PC-9 (cell line): ENCODE measurements around the gene OR5J2. TPM values are rescaled to one million over a fixed set of nuclear protein-coding genes. Genes with fewer than 3 reads are reported as not detected.
"Not testable (repeated sequence)": the region's sequence is repeated elsewhere in the genome, so short reads cannot be mapped to it uniquely, and the experiment has no call there.

Experiments
- Bru-seq: library from RNA; stranded (reverse); fragments of 400-500 nt; gene quantifications from one replicate; lab custom pipeline; 2021; lab: Mats Ljungman, UMichigan
- BruChase-seq, 2 experiments: library from RNA; stranded (reverse); fragments of 400-500 nt; gene quantifications; one replicate each; lab custom pipeline; 2021; lab: Mats Ljungman, UMichigan
- BruUV-seq: library from RNA; stranded (reverse); fragments of 400-500 nt; replicated peaks from 2 replicates; lab custom pipeline; 2021; lab: Mats Ljungman, UMichigan
- CTCF ChIA-PET: fragments of 300-600 bp; sonication (Branson Sonifier 250); formaldehyde crosslinking; loops from one replicate; lab custom pipeline; 2022; ENCODE audit warnings: antibody characterized with exemption; lab: Charles Lee
- POLR2A ChIA-PET: fragments of 300-600 bp; sonication (Branson Sonifier 250); formaldehyde crosslinking; loops from one replicate; lab custom pipeline; 2022; ENCODE audit warnings: antibody characterized with exemption; ENCODE audit not compliant: unreplicated experiment; lab: Charles Lee
- DNase-seq, 2 experiments: peaks; one replicate each; pipeline versions ENCODE4 v3.0.0 to v3.0.0-alpha.2; 2015 to 2022; ENCODE audit warnings: mixed read lengths in 1 of 2
- H2AFZ ChIP-seq: fragments of 200-600 bp; sonication (generic); 2 replicates; pipeline ENCODE4 v1.8.1; 2017; ENCODE audit warnings: antibody characterized with exemption
- H3F3A ChIP-seq: fragments of 200-600 bp; sonication (generic); 2 replicates; pipeline ENCODE4 v1.8.1; 2017; ENCODE audit warnings: antibody characterized with exemption, mild to moderate bottlenecking, low read depth; ENCODE audit not compliant: insufficient read depth
- H3K27ac ChIP-seq: fragments of 200-600 bp; sonication (generic); 2 replicates; pipeline ENCODE4 v1.6.1; 2016; ENCODE audit warnings: mixed run types
- H3K27me3 ChIP-seq: fragments of 200-600 bp; sonication (generic); 2 replicates; pipeline ENCODE4 v1.6.1; 2016; ENCODE audit warnings: low read depth, mixed run types; ENCODE audit not compliant: insufficient read depth
- H3K36me3 ChIP-seq: fragments of 200-600 bp; sonication (generic); 2 replicates; pipeline ENCODE4 v1.6.1; 2016; ENCODE audit warnings: low read depth, mixed run types
- H3K4me1 ChIP-seq: fragments of 200-600 bp; sonication (generic); replicated peaks from 2 replicates; pipeline ENCODE4 v1.6.1; 2016; ENCODE audit warnings: mixed run types; ENCODE audit not compliant: insufficient read depth
- H3K4me2 ChIP-seq: fragments of 200-600 bp; sonication (generic); 2 replicates; pipeline ENCODE4 v1.6.1; 2017; ENCODE audit warnings: mixed run types
- H3K4me3 ChIP-seq: fragments of 200-600 bp; sonication (generic); 2 replicates; pipeline ENCODE4 v1.6.1; 2016; ENCODE audit warnings: mixed run types
- H3K79me2 ChIP-seq: fragments of 200-600 bp; sonication (generic); 2 replicates; pipeline ENCODE4 v1.6.1; 2017; ENCODE audit warnings: low read depth, mixed run types
- H3K9me2 ChIP-seq: fragments of 200-600 bp; sonication (generic); 2 replicates; pipeline ENCODE4 v1.8.1; 2017; ENCODE audit warnings: mild to moderate bottlenecking; ENCODE audit not compliant: insufficient read depth
- H3K9me3 ChIP-seq: fragments of 200-600 bp; sonication (generic); 2 replicates; pipeline ENCODE4 v1.8.1; 2016; ENCODE audit warnings: low read depth; ENCODE audit not compliant: insufficient read depth
- H4K20me1 ChIP-seq: fragments of 200-600 bp; sonication (generic); 2 replicates; pipeline ENCODE4 v1.8.1; 2017; ENCODE audit not compliant: insufficient read depth
- CTCF ChIP-seq: fragments of 200-600 bp; sonication (generic); conservative IDR thresholded peaks from 2 replicates; pipeline ENCODE4 v1.6.1; 2017; ENCODE audit warnings: mixed run types, antibody characterized with exemption, mild to moderate bottlenecking, moderate library complexity
- EZH2 ChIP-seq: fragments of 200-600 bp; sonication (generic); IDR thresholded peaks from 2 replicates; pipeline ENCODE4 v1.8.0; 2017; ENCODE audit warnings: antibody characterized with exemption, low read depth
- intact Hi-C: fragments of 100-400 bp; cut with micrococcal nuclease; formaldehyde crosslinking; loops from one replicate; pipeline ENCODE4 v1.10.0; 2022; ENCODE audit not compliant: unreplicated experiment
- long read RNA-seq: library from polyadenylated mRNA; stranded (forward); transcript quantifications from one replicate; pipeline ENCODE4 v2.0.0, GENCODE V29; 2022
- total RNA-seq: library from RNA; stranded (reverse); gene quantifications from 2 replicates; pipeline ENCODE4 v1.2.3, GENCODE V29; 2021

OR5J2 gene
- total RNA-seq (not detected in 2 replicates), Bru-seq, nascent RNA (not detected), BruChase-seq, experiment 1, labeled RNA remaining after a 2-hour chase (not detected), BruChase-seq, experiment 2, labeled RNA remaining after a 6-hour chase (not detected)
- long read RNA-seq, result 0 reads

GRCh38 chr11:56176318-56176717 lies at the start of gene OR5J2:
Gene OR5J2 (plus strand): TSS chr11:56176618. CDS start chr11:56176618, 0 bp downstream.
- Histone ChIP-seq H3K79me2 (no peaks in the 10 kb centered on the region), H4K20me1 (no peaks in the 10 kb centered on the region), H3K27me3 (no peaks in the 10 kb centered on the region), H3K4me3 (no peak within 1 kb of the TSS), H3K4me2 (no peak within 1 kb of the TSS), H3K4me1 (no peaks in the 10 kb centered on the region), H3K27ac (no peak within 1 kb of the TSS), H2AFZ (no peak within 1 kb of the TSS), H3F3A (no peaks in the 10 kb centered on the region), H3K9me3 (no peaks in the 10 kb centered on the region), H3K9me2 (no peaks in the 10 kb centered on the region), H3K36me3 (no peaks in the 10 kb centered on the region)
- no TSS peak for BruUV-seq
- DNase-seq, result no peak
- intact Hi-C loops, result no loop called here
- no peak for TF ChIP-seq EZH2
- TF ChIP-seq CTCF, result no peak
- CTCF ChIA-PET, result no interaction called here
- POLR2A ChIA-PET, result no interaction called here

GRCh38 chr11:56140151-56140661 lies 36.2 kb upstream of the OR5J2 start, which contains the start of gene OR8J3:
Gene OR8J3 (minus strand): TSS chr11:56140201. CDS start chr11:56137718, 2,483 bp downstream.
- no peaks in the 10 kb centered on the region for H3F3A ChIP-seq
- H3K4me1 ChIP-seq, result no peaks in the 10 kb centered on the region
- BruUV-seq, result no TSS peak
- H2AFZ ChIP-seq, result no peak within 1 kb of the TSS; the same call in 1 of the 2 replicates
- ChIA-PET POLR2A (no interaction called here), CTCF (no interaction called here)
- H3K36me3 ChIP-seq, result no peaks in the 10 kb centered on the region
- 0 out of 2 replicates have a peak, but pooled peaks cover 3% of the 10 kb centered on the region for H3K9me2 ChIP-seq
- intact Hi-C loops, result no loop called here
- H3K27me3 ChIP-seq, result no peaks in the 10 kb centered on the region; the same call in 1 of the 2 replicates
- TF ChIP-seq EZH2 (no peak), CTCF (no peak)
- no peak within 1 kb of the TSS for H3K27ac ChIP-seq
- no peaks in the 10 kb centered on the region for H3K79me2 ChIP-seq
- H4K20me1 ChIP-seq, result no peaks in the 10 kb centered on the region
- H3K9me3 ChIP-seq, result no peaks in the 10 kb centered on the region; the same call in 1 of the 2 replicates
- no peak within 1 kb of the TSS for H3K4me2 ChIP-seq
- no peak within 1 kb of the TSS for H3K4me3 ChIP-seq
- DNase-seq, result no peak

- DNase-seq, H3K27me3 ChIP-seq, H4K20me1 ChIP-seq, H3K27ac ChIP-seq, H3K4me2 ChIP-seq, POLR2A ChIA-PET, H3K9me2 ChIP-seq, H3K4me3 ChIP-seq, H3K79me2 ChIP-seq, H3K9me3 ChIP-seq, H3K4me1 ChIP-seq, intact Hi-C loops, BruUV-seq, H2AFZ ChIP-seq, H3F3A ChIP-seq, CTCF ChIA-PET, H3K36me3 ChIP-seq: not testable (repeated sequence)
Measured at GRCh38 chr11:56143681-56144080, 32.7 kb upstream of the OR5J2 start.
